ENCODE data around the gene UROC1. TPM values are rescaled to one million over a fixed set of nuclear protein-coding genes. Genes with fewer than 3 reads are reported as not detected.

The UROC1 gene
- total and polyA plus RNA-seq, 4 experiments from 2014 or later: not detected

DNA sequence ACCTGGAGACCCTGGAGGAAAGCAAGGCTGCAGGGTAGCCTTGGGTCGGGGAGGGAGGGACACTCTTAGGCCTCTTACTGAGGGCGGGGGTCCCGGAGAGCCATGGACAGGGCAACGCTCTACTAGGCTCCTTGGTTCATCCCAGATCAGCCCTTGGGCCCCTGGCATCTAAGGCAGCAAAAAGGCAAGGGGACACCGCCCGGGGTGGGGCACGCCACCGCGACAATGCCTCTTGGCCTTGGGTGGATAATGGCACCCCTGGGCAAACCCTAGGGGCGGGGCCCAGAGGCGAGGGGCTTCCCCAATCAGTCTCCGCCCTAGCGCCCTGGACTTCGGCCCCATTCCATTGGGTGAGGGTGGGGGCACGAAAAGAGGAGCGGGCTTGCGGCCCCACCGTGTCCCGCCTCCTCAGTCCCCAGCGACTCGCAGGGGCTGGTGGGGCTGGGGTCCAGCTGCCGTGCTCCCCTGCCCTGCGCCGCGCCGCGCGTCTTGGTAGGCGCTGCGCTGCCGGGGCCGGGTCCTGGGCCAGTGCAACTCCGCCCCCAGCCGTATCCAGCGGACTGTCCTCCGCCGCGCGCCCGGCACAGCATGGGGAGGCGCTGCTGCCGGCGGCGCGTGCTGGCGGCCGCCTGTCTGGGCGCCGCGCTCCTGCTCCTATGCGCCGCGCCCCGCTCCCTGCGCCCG, 6.3 kb upstream of the UROC1 start, which contains the start of gene CHST13:
TSS of gene CHST13 (plus strand) at position 411 of the 684 bp plus-strand sequence. CDS start at position 589, 178 bp downstream.
- Mint-ChIP-seq H3K27ac (peak within 1 kb of the TSS in 1 of 7 donors; percentile 57), H3K4me3 (no peak within 1 kb of the TSS), H3K36me3 (no peaks in the 10 kb centered on the region), H3K27me3 (peaks cover 13 to 14% of the 10 kb centered on the region in 2 donors), H3K4me1 (no peaks in the 10 kb centered on the region), H3K9me3 (no peaks in the 10 kb centered on the region)
- H3K4me1 ChIP-seq (ENCODE audit: insufficient read depth, low read length): no peaks in the 10 kb centered on the region
- H3K36me3 ChIP-seq (ENCODE audit: insufficient read depth, low read length): no peaks in the 10 kb centered on the region
- no peaks in the 10 kb centered on the region for H3K9me3 ChIP-seq (ENCODE audit: control insufficient read depth in 1 of 2, low read length in 2 of 2)
- ChIA-PET CTCF (ENCODE audit: partially characterized antibody) (interaction anchor here (0.7 to 3.0 kb wide), 9 partner anchors 7 to 1025 kb away, joined by 3 to 23 read pairs (median 6); no protein-coding TSS in a partner anchor), POLR2A (ENCODE audit: partially characterized antibody) (no interaction called here)
- DNase-seq: no peak
- H3K4me3 ChIP-seq (ENCODE audit: low read length in 2 of 2): no peak within 1 kb of the TSS
- intact Hi-C loops (cut with micrococcal nuclease): no loop called here
- H3K27ac ChIP-seq (ENCODE audit: low read depth, low read length): no peak within 1 kb of the TSS
- H3K27me3 ChIP-seq (ENCODE audit: insufficient read depth, low read length): no peaks in the 10 kb centered on the region

DNA sequence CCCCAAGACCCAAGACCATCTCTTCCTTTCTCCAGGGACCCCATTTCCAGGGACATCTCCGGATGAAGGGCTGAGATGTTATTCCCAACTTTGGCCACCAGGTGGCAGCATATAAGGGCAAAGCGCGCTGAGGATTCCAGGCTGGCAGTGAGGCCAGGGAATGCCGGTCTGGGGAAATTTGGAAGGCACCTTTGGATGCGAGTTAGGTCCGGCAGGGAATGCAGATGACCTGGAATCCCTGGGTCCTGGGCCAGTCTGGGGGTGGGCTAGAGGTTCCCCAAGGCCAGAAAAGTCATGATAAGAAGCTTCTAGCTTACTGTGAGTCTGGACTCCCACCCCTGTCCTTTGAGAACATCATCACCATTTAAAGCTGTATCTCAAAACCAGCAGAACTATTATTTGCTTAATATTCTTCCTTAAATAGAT, 4.8 kb upstream of the UROC1 start:
- Histone ChIP-seq H3K9me3 (ENCODE audit: control insufficient read depth in 1 of 2, low read length in 2 of 2) (no peaks in the 10 kb centered on the region), H3K27ac (ENCODE audit: low read depth, low read length) (no peak overlapping the region), H3K27me3 (ENCODE audit: insufficient read depth, low read length) (no peaks in the 10 kb centered on the region), H3K4me3 (ENCODE audit: low read length in 2 of 2) (no peak overlapping the region), H3K4me1 (ENCODE audit: insufficient read depth, low read length) (no peaks in the 10 kb centered on the region), H3K36me3 (ENCODE audit: insufficient read depth, low read length) (no peaks in the 10 kb centered on the region)
- H3K9me3 Mint-ChIP-seq: no peaks in the 10 kb centered on the region
- no peak overlapping the region for H3K27ac Mint-ChIP-seq
- H3K4me3 Mint-ChIP-seq: no peak overlapping the region
- H3K4me1 Mint-ChIP-seq: no peaks in the 10 kb centered on the region
- CTCF ChIA-PET (ENCODE audit: partially characterized antibody): interaction anchor here (0.6 to 3.0 kb wide), 20 partner anchors 8 to 1027 kb away, joined by 3 to 23 read pairs (median 5); partner anchors contain the start of gene ZXDC
- POLR2A ChIA-PET (ENCODE audit: partially characterized antibody): no interaction called here
- peak in 4 of 5 donors; percentile 24 to 43 (median 30) for DNase-seq
- H3K36me3 Mint-ChIP-seq: no peaks in the 10 kb centered on the region
- H3K27me3 Mint-ChIP-seq: peaks cover 13 to 14% of the 10 kb centered on the region in 2 donors
- intact Hi-C loops (cut with micrococcal nuclease): loop anchor here (1.0 kb wide), 1 partner anchor 1025 kb away; no protein-coding TSS in a partner anchor

DNA sequence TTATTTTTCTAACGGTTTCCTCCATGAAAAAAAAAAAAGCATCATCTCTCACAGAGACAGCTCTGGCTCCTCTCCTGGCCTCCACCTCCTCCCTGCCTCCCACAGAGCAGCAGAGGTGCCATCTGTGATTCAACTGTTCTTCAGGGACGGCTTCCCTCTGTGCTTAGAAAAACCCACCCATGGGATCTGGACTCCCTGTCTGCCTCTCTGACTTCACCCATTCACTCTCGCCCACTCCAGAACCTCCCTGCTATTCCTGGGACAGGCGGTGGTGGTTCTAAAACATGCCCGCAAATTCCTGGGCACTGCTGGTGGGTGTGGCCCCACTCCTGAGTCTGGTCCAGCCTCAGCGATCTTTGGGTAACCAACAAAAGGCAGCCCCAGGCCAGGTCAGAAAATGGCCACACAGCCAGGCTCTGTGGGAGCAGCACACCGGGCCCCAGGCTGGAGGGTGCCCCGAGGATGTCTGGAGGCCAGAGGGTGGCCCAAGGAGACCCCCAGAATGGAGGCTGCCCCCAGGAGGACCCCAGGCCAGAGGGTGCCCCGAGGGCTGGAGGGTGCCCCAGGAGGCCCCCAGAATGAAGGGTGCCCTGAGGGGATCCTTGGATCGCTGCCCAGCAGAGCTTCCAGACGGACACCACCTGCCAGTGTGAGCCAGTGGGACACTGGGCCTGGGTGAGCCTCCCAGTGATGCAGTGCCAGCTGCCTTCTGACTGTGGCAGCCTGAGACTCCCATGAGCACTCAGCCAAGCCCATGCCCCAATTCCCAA, 3.7 kb upstream of the UROC1 start:
- H3K27ac Mint-ChIP-seq: no peak overlapping the region
- H3K36me3 Mint-ChIP-seq: no peaks in the 10 kb centered on the region
- no peaks in the 10 kb centered on the region for H3K36me3 ChIP-seq (ENCODE audit: insufficient read depth, low read length)
- no peaks in the 10 kb centered on the region for H3K4me1 ChIP-seq (ENCODE audit: insufficient read depth, low read length)
- intact Hi-C loops (cut with micrococcal nuclease): no loop called here
- no peak for DNase-seq
- no peak overlapping the region for H3K27ac ChIP-seq (ENCODE audit: low read depth, low read length)
- no peaks in the 10 kb centered on the region for H3K9me3 ChIP-seq (ENCODE audit: control insufficient read depth in 1 of 2, low read length in 2 of 2)
- POLR2A ChIA-PET (ENCODE audit: partially characterized antibody): no interaction called here
- CTCF ChIA-PET (ENCODE audit: partially characterized antibody): interaction anchor here (1.4 to 3.0 kb wide), 6 partner anchors 10 to 1028 kb away, joined by 6 to 23 read pairs (median 10); no protein-coding TSS in a partner anchor
- no peaks in the 10 kb centered on the region for H3K9me3 Mint-ChIP-seq
- H3K4me1 Mint-ChIP-seq: no peaks in the 10 kb centered on the region
- no peak overlapping the region for H3K4me3 Mint-ChIP-seq
- no peak overlapping the region for H3K4me3 ChIP-seq (ENCODE audit: low read length in 2 of 2)
- H3K27me3 Mint-ChIP-seq: peaks cover 13 to 14% of the 10 kb centered on the region in 2 donors
- no peaks in the 10 kb centered on the region for H3K27me3 ChIP-seq (ENCODE audit: insufficient read depth, low read length)

GRCh38 chr3:126519506-126520455, 2.2 kb upstream of the UROC1 start:
- DNase-seq: no peak
- ChIA-PET CTCF (ENCODE audit: partially characterized antibody) (interaction anchor here (0.8 to 1.1 kb wide), 2 partner anchors 13 to 1027 kb away, joined by 3 to 4 read pairs; no protein-coding TSS in a partner anchor), POLR2A (ENCODE audit: partially characterized antibody) (no interaction called here)
- no peak overlapping the region for H3K27ac Mint-ChIP-seq
- Histone ChIP-seq H3K36me3 (ENCODE audit: insufficient read depth, low read length) (no peaks in the 10 kb centered on the region), H3K27ac (ENCODE audit: low read depth, low read length) (no peak overlapping the region), H3K4me3 (ENCODE audit: low read length in 2 of 2) (no peak overlapping the region), H3K9me3 (ENCODE audit: control insufficient read depth in 1 of 2, low read length in 2 of 2) (no peaks in the 10 kb centered on the region), H3K4me1 (ENCODE audit: insufficient read depth, low read length) (no peaks in the 10 kb centered on the region), H3K27me3 (ENCODE audit: insufficient read depth, low read length) (no peaks in the 10 kb centered on the region)
- intact Hi-C loops (cut with micrococcal nuclease): no loop called here
- no peaks in the 10 kb centered on the region for H3K4me1 Mint-ChIP-seq
- no peaks in the 10 kb centered on the region for H3K9me3 Mint-ChIP-seq
- no peaks in the 10 kb centered on the region for H3K36me3 Mint-ChIP-seq
- H3K27me3 Mint-ChIP-seq: peaks cover 13% of the 10 kb centered on the region in 2 donors
- H3K4me3 Mint-ChIP-seq: no peak overlapping the region

- DNase-seq: no peak
- Histone ChIP-seq H3K36me3 (ENCODE audit: insufficient read depth, low read length) (no peaks in the 10 kb centered on the region), H3K4me1 (ENCODE audit: insufficient read depth, low read length) (no peaks in the 10 kb centered on the region), H3K27me3 (ENCODE audit: insufficient read depth, low read length) (no peaks in the 10 kb centered on the region), H3K27ac (ENCODE audit: low read depth, low read length) (no peak overlapping the region), H3K9me3 (ENCODE audit: control insufficient read depth in 1 of 2, low read length in 2 of 2) (no peaks in the 10 kb centered on the region), H3K4me3 (ENCODE audit: low read length in 2 of 2) (no peak overlapping the region)
- intact Hi-C loops (cut with micrococcal nuclease): no loop called here
- Mint-ChIP-seq H3K4me3 (no peak overlapping the region), H3K4me1 (no peaks in the 10 kb centered on the region), H3K27ac (no peak overlapping the region), H3K27me3 (peaks cover 12 to 13% of the 10 kb centered on the region in 2 donors), H3K36me3 (no peaks in the 10 kb centered on the region), H3K9me3 (no peaks in the 10 kb centered on the region)
- CTCF ChIA-PET (ENCODE audit: partially characterized antibody): interaction anchor here (0.9 kb wide), 1 partner anchor 1028 kb away, joined by 6 read pairs; no protein-coding TSS in a partner anchor
- POLR2A ChIA-PET (ENCODE audit: partially characterized antibody): no interaction called here
These were observed 1.2 kb upstream of the UROC1 start for GRCh38 chr3:126518779-126519177.

DNA sequence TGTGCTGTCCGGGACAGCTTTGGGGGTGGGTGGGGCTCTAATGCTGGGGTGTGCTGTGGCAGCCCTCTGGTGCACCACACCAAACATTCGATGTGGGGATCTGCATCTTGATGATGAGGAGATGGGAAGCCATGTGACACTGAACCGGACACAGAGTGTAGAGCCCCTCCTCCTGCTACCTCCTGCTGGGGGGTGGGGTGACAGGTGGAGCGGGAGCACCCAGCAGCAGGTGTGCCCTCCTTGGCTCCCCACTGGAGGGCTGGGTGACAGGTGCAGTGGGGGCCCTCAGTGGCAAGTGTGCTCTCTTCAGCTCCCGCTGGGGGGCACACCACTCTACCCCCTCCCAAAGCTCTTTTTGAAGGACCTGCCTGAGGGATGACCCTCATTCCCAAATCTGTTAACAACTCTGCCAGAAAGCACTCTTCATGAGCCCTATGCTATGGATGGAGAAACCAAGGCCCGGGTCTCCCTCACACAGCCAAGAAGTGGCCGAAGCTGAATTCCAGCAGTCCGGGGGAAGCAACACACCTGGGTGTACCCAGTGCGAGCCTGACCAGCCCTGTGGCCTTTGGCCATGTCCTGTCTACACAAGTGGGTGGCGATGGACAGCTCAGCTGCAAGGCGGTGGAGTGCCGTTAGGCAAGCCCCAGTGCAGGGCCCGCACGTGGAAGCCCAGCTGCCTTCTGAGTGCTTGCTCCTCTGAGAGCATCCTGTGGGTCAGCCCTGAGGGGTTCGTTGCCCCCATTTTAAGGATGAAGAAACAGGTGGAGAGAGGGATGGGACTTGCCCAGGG, 609 bp upstream of the UROC1 start:
- Histone ChIP-seq H3K27me3 (ENCODE audit: insufficient read depth, low read length) (no peaks in the 10 kb centered on the region), H3K36me3 (ENCODE audit: insufficient read depth, low read length) (no peaks in the 10 kb centered on the region), H3K4me3 (ENCODE audit: low read length in 2 of 2) (no peak overlapping the region), H3K4me1 (ENCODE audit: insufficient read depth, low read length) (no peaks in the 10 kb centered on the region), H3K27ac (ENCODE audit: low read depth, low read length) (no peak overlapping the region), H3K9me3 (ENCODE audit: control insufficient read depth in 1 of 2, low read length in 2 of 2) (no peaks in the 10 kb centered on the region)
- Mint-ChIP-seq H3K9me3 (no peaks in the 10 kb centered on the region), H3K36me3 (no peaks in the 10 kb centered on the region), H3K4me1 (no peaks in the 10 kb centered on the region), H3K27ac (no peak overlapping the region), H3K27me3 (peaks cover 9 to 10% of the 10 kb centered on the region in 2 donors), H3K4me3 (no peak overlapping the region)
- no peak for DNase-seq
- ChIA-PET POLR2A (ENCODE audit: partially characterized antibody) (no interaction called here), CTCF (ENCODE audit: partially characterized antibody) (interaction anchor here (0.9 kb wide), 1 partner anchor 1029 kb away, joined by 6 read pairs; no protein-coding TSS in a partner anchor)
- intact Hi-C loops (cut with micrococcal nuclease): no loop called here

Data from CD4-positive, alpha-beta memory T cell (primary cell).